GM23248 (cell line): ENCODE measurements around the gene VCAM1. TPM values are rescaled to one million over a fixed set of nuclear protein-coding genes. Genes with fewer than 3 reads are reported as not detected.

Source experiments
- DNase-seq: peaks from one replicate; pipeline ENCODE4 v3.0.0-alpha.2; 2015
- H2AFZ ChIP-seq: fragments of 200-600 bp; sonication (generic); 2 replicates; pipeline ENCODE4 v1.6.1; 2016; ENCODE audit warnings: antibody characterized with exemption
- H3F3A ChIP-seq: fragments of 200-600 bp; sonication (generic); 2 replicates; pipeline ENCODE4 v1.6.1; 2016; ENCODE audit warnings: mild to moderate bottlenecking, antibody characterized with exemption, mixed run types; ENCODE audit not compliant: insufficient read depth
- H3K27ac ChIP-seq: fragments of 200-600 bp; sonication (generic); 2 replicates; pipeline ENCODE4 v1.5.1; 2016; ENCODE audit warnings: mild to moderate bottlenecking
- H3K27me3 ChIP-seq: fragments of 200-600 bp; sonication (generic); replicated peaks from 2 replicates; pipeline ENCODE4 v1.6.1; 2016; ENCODE audit warnings: mild to moderate bottlenecking; ENCODE audit not compliant: insufficient read depth
- H3K36me3 ChIP-seq: fragments of 200-600 bp; sonication (generic); 2 replicates; pipeline ENCODE4 v1.6.1; 2016; ENCODE audit warnings: low read depth, mild to moderate bottlenecking
- H3K4me1 ChIP-seq: fragments of 200-600 bp; sonication (generic); 2 replicates; pipeline ENCODE4 v1.6.1; 2016; ENCODE audit warnings: mild to moderate bottlenecking; ENCODE audit not compliant: insufficient read depth
- H3K4me2 ChIP-seq: fragments of 200-600 bp; sonication (generic); one replicate; pipeline ENCODE4 v1.6.1; 2016; ENCODE audit warnings: mild to moderate bottlenecking; ENCODE audit not compliant: unreplicated experiment
- H3K4me3 ChIP-seq: fragments of 200-600 bp; sonication (generic); 2 replicates; pipeline ENCODE4 v1.5.1; 2016; ENCODE audit warnings: mild to moderate bottlenecking
- H3K79me2 ChIP-seq: fragments of 200-600 bp; sonication (generic); 2 replicates; pipeline ENCODE4 v1.6.1; 2016; ENCODE audit warnings: mild to moderate bottlenecking; ENCODE audit not compliant: insufficient read depth
- H3K9ac ChIP-seq: fragments of 200-600 bp; sonication (generic); 2 replicates; pipeline ENCODE4 v1.6.1; 2016; ENCODE audit warnings: mild to moderate bottlenecking
- H3K9me2 ChIP-seq: fragments of 200-600 bp; sonication (generic); 2 replicates; pipeline ENCODE4 v1.6.1; 2016; ENCODE audit warnings: mixed run types, mild to moderate bottlenecking, moderate library complexity; ENCODE audit not compliant: insufficient read depth
- H3K9me3 ChIP-seq: fragments of 200-600 bp; sonication (generic); one replicate; pipeline ENCODE4 v1.6.1; 2017; ENCODE audit warnings: low read depth
- H4K20me1 ChIP-seq: fragments of 200-600 bp; sonication (generic); 2 replicates; pipeline ENCODE4 v1.6.0; 2016; ENCODE audit not compliant: insufficient read depth
- EZH2 ChIP-seq: fragments of 200-600 bp; sonication (generic); IDR thresholded peaks from 2 replicates; pipeline ENCODE4 v1.6.1; 2018; ENCODE audit warnings: antibody characterized with exemption, mild to moderate bottlenecking; ENCODE audit not compliant: insufficient read depth, poor library complexity, severe bottlenecking
- EZH2phosphoT487 ChIP-seq: fragments of 200-600 bp; sonication (generic); IDR thresholded peaks from 2 replicates; pipeline ENCODE4 v1.6.1; 2018; ENCODE audit warnings: antibody characterized with exemption, moderate library complexity, mild to moderate bottlenecking, low read depth; ENCODE audit not compliant: insufficient read depth
- WGBS, 2 experiments: methylation state at CpG; one replicate each; pipeline ENCODE4 v1.1.6; 2015 to 2017; ENCODE audit warnings: low lambda C conversion rate in 2 of 2, low coverage in 1 of 2; ENCODE audit errors: missing lambda C conversion rate in 2 of 2; 5-methylcytosine and 5-hydroxymethylcytosine counted together
- in situ Hi-C: fragments of 300-500 bp; cut with MboI; formaldehyde crosslinking; loops from 2 replicates; pipeline ENCODE4 v1.15.0; 2020
- polyA plus RNA-seq: library from polyadenylated mRNA; unstranded; fragments of >200 nt; fragmentation: Nextera tagmentation; extraction: Ambion mirVana; gene quantifications from 2 replicates; pipeline ENCODE4 v1.2.1, GENCODE V29; 2016
- total RNA-seq: library from RNA; depleted of rRNA; stranded (reverse); fragments of >200 nt; shearing (Covaris generic); gene quantifications from 2 replicates; pipeline ENCODE4 v1.2.3, GENCODE V29; 2014

Gene VCAM1
- total and polyA plus RNA-seq, 2 experiments from 2014 or later: 3.0 to 3.8 TPM

GRCh38 chr1:100717218-100717617 is 2.3 kb upstream of the VCAM1 start:
- H3K9ac ChIP-seq: no peak overlapping the region
- H3K4me2 ChIP-seq: no peak overlapping the region
- H3K27ac ChIP-seq: no peak overlapping the region
- in situ Hi-C loops: no loop called here
- no peak overlapping the region for H2AFZ ChIP-seq
- DNase-seq: no peak
- H3K4me3 ChIP-seq: no peak overlapping the region
- H3K4me1 ChIP-seq: peaks cover 14% of the 10 kb centered on the region
- H3F3A ChIP-seq: peaks cover 12% of the 10 kb centered on the region
- H3K36me3 ChIP-seq: no peaks in the 10 kb centered on the region
- H4K20me1 ChIP-seq: no peaks in the 10 kb centered on the region
- TF ChIP-seq EZH2phosphoT487 (no peak), EZH2 (no peak)
- H3K9me2 ChIP-seq: no peaks in the 10 kb centered on the region
- H3K79me2 ChIP-seq: no peaks in the 10 kb centered on the region
- WGBS, 2 experiments: 83 to 91% methylated on average over 6 of the region's 6 CpGs
- H3K27me3 ChIP-seq: no peaks in the 10 kb centered on the region
- H3K9me3 ChIP-seq: no peaks in the 10 kb centered on the region

GRCh38 chr1:100718581-100718980 is 961 bp upstream of the VCAM1 start:
- H3K79me2 ChIP-seq: no peaks in the 10 kb centered on the region
- H2AFZ ChIP-seq: no peak overlapping the region
- no peak overlapping the region for H3K4me2 ChIP-seq
- TF ChIP-seq EZH2 (no peak), EZH2phosphoT487 (no peak)
- in situ Hi-C loops: no loop called here
- DNase-seq: no peak
- no peak overlapping the region for H3K9ac ChIP-seq
- no peaks in the 10 kb centered on the region for H3K9me2 ChIP-seq
- no peaks in the 10 kb centered on the region for H4K20me1 ChIP-seq
- 72 to 76% methylated on average over 4 of the region's 4 CpGs for WGBS, 2 experiments
- H3K4me3 ChIP-seq: no peak overlapping the region
- no peaks in the 10 kb centered on the region for H3K9me3 ChIP-seq
- no peaks in the 10 kb centered on the region for H3K27me3 ChIP-seq
- H3K36me3 ChIP-seq: no peaks in the 10 kb centered on the region
- H3K27ac ChIP-seq: no peak overlapping the region
- peaks cover 21% of the 10 kb centered on the region for H3F3A ChIP-seq
- H3K4me1 ChIP-seq: peaks cover 22% of the 10 kb centered on the region

- no peaks in the 10 kb centered on the region for H3K36me3 ChIP-seq
- no peak for TF ChIP-seq EZH2
- TF ChIP-seq EZH2phosphoT487: no peak
- peaks cover 22% of the 10 kb centered on the region for H3K4me1 ChIP-seq
- no peak for DNase-seq
- no peak overlapping the region for H3K4me3 ChIP-seq
- H3K79me2 ChIP-seq: no peaks in the 10 kb centered on the region
- no peak overlapping the region for H3K9ac ChIP-seq
- H3K27ac ChIP-seq: no peak overlapping the region
- no peaks in the 10 kb centered on the region for H3K9me3 ChIP-seq
- peak overlapping the region; percentile 32; the same call in 1 of the 2 replicates for H2AFZ ChIP-seq
- in situ Hi-C loops: no loop called here
- H4K20me1 ChIP-seq: no peaks in the 10 kb centered on the region
- no peaks in the 10 kb centered on the region for H3K9me2 ChIP-seq
- no peak overlapping the region for H3K4me2 ChIP-seq
- no peaks in the 10 kb centered on the region for H3K27me3 ChIP-seq
- 40 to 45% methylated on average over 3 of the region's 3 CpGs for WGBS, 2 experiments
- peaks cover 21% of the 10 kb centered on the region for H3F3A ChIP-seq
Measured at GRCh38 chr1:100720101-100720500, 559 bp downstream of the VCAM1 start.

GRCh38 chr1:100720751-100721150 is 1.2 kb downstream of the VCAM1 start:
- H3K4me2 ChIP-seq: peak overlapping the region; percentile 85
- H3K9me3 ChIP-seq: no peaks in the 10 kb centered on the region
- H2AFZ ChIP-seq: no peak overlapping the region
- H3K79me2 ChIP-seq: no peaks in the 10 kb centered on the region
- no peaks in the 10 kb centered on the region for H3K9me2 ChIP-seq
- H3K9ac ChIP-seq: no peak overlapping the region
- H3K4me1 ChIP-seq: peaks cover 22% of the 10 kb centered on the region
- H4K20me1 ChIP-seq: no peaks in the 10 kb centered on the region
- no peak for DNase-seq
- TF ChIP-seq EZH2phosphoT487 (no peak), EZH2 (no peak)
- no peaks in the 10 kb centered on the region for H3K36me3 ChIP-seq
- in situ Hi-C loops: no loop called here
- H3F3A ChIP-seq: peaks cover 21% of the 10 kb centered on the region
- peak overlapping the region; percentile 62; the same call in 1 of the 2 replicates for H3K27ac ChIP-seq
- peak overlapping the region; percentile 63; the same call in 1 of the 2 replicates for H3K4me3 ChIP-seq
- no peaks in the 10 kb centered on the region for H3K27me3 ChIP-seq

GRCh38 chr1:100721526-100722207 is 2.1 kb downstream of the VCAM1 start:
- WGBS, 2 experiments: 1% methylated on average over 9 of the region's 9 CpGs
- H3K9ac ChIP-seq: peak overlapping the region; percentile 48

More at GRCh38 chr1:100721526-100722207, 2.1 kb downstream of the VCAM1 start:
- Histone ChIP-seq H4K20me1 (no peaks in the 10 kb centered on the region), H3K27ac (peak overlapping the region; percentile 62), H3K4me1 (peaks cover 22% of the 10 kb centered on the region), H3K4me2 (peak overlapping the region; percentile 85), H3K9me3 (no peaks in the 10 kb centered on the region), H3K27me3 (no peaks in the 10 kb centered on the region), H3K9me2 (no peaks in the 10 kb centered on the region), H3K4me3 (peak overlapping the region; percentile 63), H2AFZ (peak overlapping the region; percentile 22), H3K36me3 (no peaks in the 10 kb centered on the region), H3K79me2 (no peaks in the 10 kb centered on the region), H3F3A (peaks cover 21% of the 10 kb centered on the region)
- in situ Hi-C loops: no loop called here
- TF ChIP-seq EZH2phosphoT487: 0 out of 2 replicates have a peak, but pooled peaks have one; percentile 57
- no peak for TF ChIP-seq EZH2
- peak; percentile 94 for DNase-seq
